HG03460 (cell line): Measurements from ENCODE around the gene ACOX1.

ENCODE experiments used
- ATAC-seq: cut with Tn5 transposase; IDR thresholded peaks from one replicate; pipeline ENCODE4 v1.9.1; 2021; ENCODE audit not compliant: unreplicated experiment

The ACOX1 gene

GRCh38 chr17:76008630-76009425 is 29.9 kb upstream of the ACOX1 start:
- ATAC-seq, result no peak

- ATAC-seq, result no peak
Measured at GRCh38 chr17:76008208-76008607, 29.2 kb upstream of the ACOX1 start.

- no peak for ATAC-seq
Measured at GRCh38 chr17:76007850-76008165, 28.8 kb upstream of the ACOX1 start.

GRCh38 chr17:76007131-76007849 is 28.3 kb upstream of the ACOX1 start:
- no peak for ATAC-seq

- no peak for ATAC-seq
Measured at GRCh38 chr17:76005263-76006149, 26.5 kb upstream of the ACOX1 start.

GRCh38 chr17:76004750-76005262 is 25.8 kb upstream of the ACOX1 start:
- no peak for ATAC-seq

DNA sequence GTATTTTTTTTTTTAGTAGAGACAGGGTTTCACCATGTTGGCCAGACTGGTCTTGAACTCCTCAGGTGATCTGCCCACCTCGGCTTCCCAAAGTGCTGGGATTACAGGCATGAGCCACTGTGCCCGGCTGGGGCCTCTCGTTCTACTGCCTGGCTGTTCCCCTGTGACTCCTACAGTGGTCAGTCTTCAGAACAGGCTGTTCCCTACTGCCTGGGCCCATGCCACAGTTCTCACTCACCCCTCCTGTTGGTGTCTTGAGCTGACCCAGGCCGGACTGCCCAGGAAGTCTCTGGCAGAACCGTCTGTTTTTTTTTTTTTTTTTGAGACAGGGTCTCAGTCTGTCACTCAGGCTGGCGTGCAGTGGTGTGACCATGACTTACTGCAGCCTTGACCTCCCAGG is 24.9 kb upstream of the ACOX1 start:
- ATAC-seq, result no peak

- no peak for ATAC-seq
Measured at GRCh38 chr17:76002100-76002499, 23.1 kb upstream of the ACOX1 start.

GRCh38 chr17:76000755-76001521 is 22.0 kb upstream of the ACOX1 start, which contains the start of gene CDK3:
TSS of gene CDK3 (plus strand) at chr17:76000855. CDS start at chr17:76001426, 571 bp downstream.
- ATAC-seq, result no peak

GRCh38 chr17:76000016-76000754 is 21.2 kb upstream of the ACOX1 start:
- no peak for ATAC-seq

DNA sequence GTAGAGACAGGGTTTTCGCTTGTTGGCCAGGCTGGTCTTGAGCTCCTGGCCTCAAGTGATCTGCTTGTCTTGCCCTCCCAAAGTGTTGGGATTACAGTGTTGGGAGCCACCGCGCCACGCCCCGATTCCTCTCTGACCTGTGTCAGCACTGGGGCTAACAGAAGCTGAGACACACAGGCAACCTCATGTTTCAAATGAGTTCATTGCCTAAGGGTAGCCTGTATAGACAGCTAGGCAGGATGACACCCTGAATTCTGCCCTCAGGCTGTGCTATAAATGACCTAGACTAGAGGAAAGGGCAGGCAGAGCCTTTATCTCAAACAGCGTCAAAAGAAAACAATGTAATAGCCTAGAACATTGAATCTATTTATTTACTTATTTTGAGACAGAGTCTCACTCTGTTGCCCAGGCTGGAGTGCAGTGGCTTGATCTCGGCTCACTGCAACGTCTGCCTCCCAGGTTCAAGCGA is 19.4 kb upstream of the ACOX1 start:
- ATAC-seq, result no peak

GRCh38 chr17:75996665-75997590 is 18.0 kb upstream of the ACOX1 start:
- no peak for ATAC-seq

GRCh38 chr17:75995385-75995925 is 16.5 kb upstream of the ACOX1 start:
- ATAC-seq, result no peak

- ATAC-seq, result no peak
Measured at GRCh38 chr17:75994802-75995370, 15.9 kb upstream of the ACOX1 start.

- no peak for ATAC-seq
Measured at GRCh38 chr17:75991396-75991795, 12.4 kb upstream of the ACOX1 start.

DNA sequence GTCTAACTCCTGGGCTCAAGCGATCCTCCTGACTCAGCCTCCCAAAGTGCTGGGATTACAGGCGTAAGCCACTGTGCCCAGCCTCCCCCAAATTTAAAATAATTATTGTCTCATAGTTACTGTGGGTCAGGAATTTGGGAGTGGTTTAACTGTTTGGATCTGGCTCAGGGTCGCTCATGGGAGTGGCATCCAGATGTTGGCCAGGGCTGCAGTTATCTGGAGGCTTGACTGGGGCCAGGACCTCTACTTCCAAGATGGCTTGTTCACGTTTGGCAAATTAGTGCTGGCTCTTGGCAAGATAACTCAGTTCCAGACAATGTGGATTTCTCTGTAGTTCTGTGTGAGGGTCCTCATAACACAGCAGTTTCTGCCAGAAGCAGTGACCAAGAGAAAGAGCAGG is 8.1 kb upstream of the ACOX1 start:
- no peak for ATAC-seq

GRCh38 chr17:75985986-75986385 is 7.0 kb upstream of the ACOX1 start:
- ATAC-seq, result no peak
